ENCODE measurements around the gene SLC30A3. TPM values are rescaled to one million over a fixed set of nuclear protein-coding genes. Genes with fewer than 3 reads are reported as not detected.

SLC30A3 gene
- total and polyA plus RNA-seq, 2 of the 13 experiments (the other 11 are each of a cell fraction or from before 2014, with no cell fraction given), result 0.38 to 0.79 TPM

- TF ChIP-seq ZBTB37 (CRISPR knock-in tag; IDR thresholded peaks at IDR 0.05) (no peak), ZNF720 (CRISPR knock-in tag; IDR thresholded peaks at IDR 0.05) (no peak), CEBPG (CRISPR knock-in tag; IDR thresholded peaks at IDR 0.05) (no peak), ZBTB7A (CRISPR knock-in tag; IDR thresholded peaks at IDR 0.05) (peak; percentile 70; the same call in 1 of the 2 replicates), FOSL2 (CRISPR knock-in tag; IDR thresholded peaks at IDR 0.05) (0 out of 2 replicates have a peak, but pooled peaks have one; percentile 24), CTCF (CRISPR knock-in tag; IDR thresholded peaks at IDR 0.05) (peak; percentile 34; the same call in 1 of the 2 replicates), KDM4B (CRISPR knock-in tag; IDR thresholded peaks at IDR 0.05) (no peak), ESRRA (CRISPR knock-in tag; IDR thresholded peaks at IDR 0.05; ENCODE audit: low read depth) (no peak), HMG20B (CRISPR knock-in tag; conservative IDR thresholded peaks at IDR 0.05) (no peak), ATM (IDR thresholded peaks at IDR 0.05; ENCODE audit: borderline replicate concordance) (no peak), ZNF816 (CRISPR knock-in tag; IDR thresholded peaks at IDR 0.05; ENCODE audit: borderline replicate concordance) (no peak), MAFG (CRISPR knock-in tag; IDR thresholded peaks at IDR 0.05) (no peak), ZNF296 (CRISPR knock-in tag; conservative IDR thresholded peaks at IDR 0.05) (no peak), KIAA2018 (CRISPR knock-in tag; IDR thresholded peaks at IDR 0.05; ENCODE audit: borderline replicate concordance) (no peak), ZNF558 (CRISPR knock-in tag; IDR thresholded peaks at IDR 0.05; ENCODE audit: borderline replicate concordance) (peak; percentile 85; the same call in 1 of the 2 replicates), ZNF431 (CRISPR knock-in tag; IDR thresholded peaks at IDR 0.05; ENCODE audit: borderline replicate concordance, low read depth) (peak; percentile 55; the same call in 1 of the 2 replicates), ETV5 (CRISPR knock-in tag; IDR thresholded peaks at IDR 0.05; ENCODE audit: borderline replicate concordance) (peak; percentile 15; the same call in 1 of the 2 replicates)
Observed at GRCh38 chr2:27217173-27218121, 45.4 kb downstream of the SLC30A3 start, which contains the start of gene CAD (continued).
